Measurements from ENCODE around the gene SLC5A3.

The SLC5A3 gene

DNA sequence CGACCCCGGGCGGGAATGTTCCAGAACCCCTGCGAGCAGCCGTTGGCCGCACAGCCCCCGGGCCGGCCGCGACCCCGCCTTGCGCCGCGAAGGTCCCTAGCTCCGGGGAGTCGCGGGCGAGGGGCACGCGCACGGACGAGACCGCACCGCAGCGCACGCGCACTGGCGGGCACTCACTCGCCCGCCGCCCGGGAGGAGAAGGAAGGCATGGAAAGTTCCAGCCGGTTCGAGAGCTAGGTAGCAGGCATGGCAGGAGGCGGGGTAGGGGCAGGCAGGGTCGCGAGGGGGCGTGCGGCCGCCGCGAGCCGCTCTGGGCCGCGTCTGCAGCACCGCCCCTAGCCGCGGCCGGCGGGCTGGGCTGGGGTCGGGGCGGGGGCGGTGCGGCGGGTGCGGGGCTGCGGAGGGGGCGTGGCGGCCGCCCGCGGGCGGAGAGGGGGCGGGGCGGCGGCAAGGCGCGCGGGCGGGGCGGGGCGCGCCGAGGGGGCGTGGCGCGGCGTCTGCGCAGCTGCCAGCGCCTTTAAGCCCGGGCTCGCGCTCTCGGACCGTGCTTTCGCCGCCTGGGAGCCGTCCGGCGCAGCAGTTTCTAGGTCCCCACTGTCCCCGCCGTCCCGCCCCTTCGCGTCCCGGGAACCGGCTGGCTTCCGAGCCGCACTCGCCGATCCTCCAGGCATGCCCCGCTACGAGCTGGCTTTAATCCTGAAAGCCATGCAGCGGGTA is at the start of gene SLC5A3, which contains the start of gene MRPS6:
TSS of gene SLC5A3 (plus strand) at position 547 of the 717 bp plus-strand sequence. CDS start 21,621 bp downstream, outside the sequence.
TSS of gene MRPS6 (plus strand) at position 547 of the 717 bp plus-strand sequence. CDS start at position 670, 123 bp downstream.
- peak; percentile 83 to 86 for DNase-seq

DNA sequence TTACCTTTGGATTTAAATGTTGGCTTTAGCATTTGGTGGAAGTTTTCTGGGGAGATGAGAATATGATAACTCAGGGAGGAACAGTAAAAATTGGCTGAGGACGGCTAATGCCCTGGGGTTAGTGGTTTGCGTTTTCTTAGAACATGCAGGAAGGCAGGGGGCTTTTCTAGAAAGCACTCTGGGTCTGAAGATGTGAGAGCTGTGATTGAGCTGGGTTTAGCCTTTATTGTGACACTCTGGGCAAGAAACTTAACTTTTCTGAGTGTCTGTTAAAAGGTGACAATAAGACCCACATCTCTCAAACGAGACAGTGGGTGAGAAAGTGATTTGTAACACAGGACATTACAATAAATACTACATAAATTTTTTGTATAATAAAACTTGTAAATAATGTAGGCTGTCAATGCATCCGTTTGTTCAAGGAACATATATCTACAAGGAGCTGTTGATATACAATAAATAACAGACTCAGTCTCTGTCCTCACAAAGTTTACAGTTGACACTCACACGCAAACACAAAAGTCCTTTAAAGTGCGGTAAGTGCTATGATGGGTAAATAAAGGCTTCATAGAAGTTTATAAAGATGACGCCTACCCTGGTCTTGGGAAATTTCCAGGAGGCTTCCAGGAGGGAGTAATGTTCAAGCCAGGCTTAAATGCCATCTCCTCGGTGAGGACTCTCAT is 49.5 kb upstream of the SLC5A3 start:
- no peak for DNase-seq

DNA sequence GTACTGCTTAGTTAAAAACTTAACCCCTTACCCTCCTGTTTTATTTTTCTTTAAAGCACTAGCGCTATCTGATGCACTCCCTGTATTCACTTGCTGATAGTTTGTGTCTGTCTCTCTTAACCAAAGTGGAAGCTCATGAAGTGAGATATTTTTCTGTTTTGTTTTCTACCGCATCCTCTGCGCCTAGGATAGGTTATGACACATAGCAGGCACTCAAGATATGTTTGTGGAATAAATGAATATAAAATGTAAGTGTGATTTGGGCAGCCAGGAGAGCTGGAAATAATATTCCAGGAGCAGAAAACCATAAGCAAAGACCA is 49.0 kb upstream of the SLC5A3 start:
- no peak for DNase-seq

DNA sequence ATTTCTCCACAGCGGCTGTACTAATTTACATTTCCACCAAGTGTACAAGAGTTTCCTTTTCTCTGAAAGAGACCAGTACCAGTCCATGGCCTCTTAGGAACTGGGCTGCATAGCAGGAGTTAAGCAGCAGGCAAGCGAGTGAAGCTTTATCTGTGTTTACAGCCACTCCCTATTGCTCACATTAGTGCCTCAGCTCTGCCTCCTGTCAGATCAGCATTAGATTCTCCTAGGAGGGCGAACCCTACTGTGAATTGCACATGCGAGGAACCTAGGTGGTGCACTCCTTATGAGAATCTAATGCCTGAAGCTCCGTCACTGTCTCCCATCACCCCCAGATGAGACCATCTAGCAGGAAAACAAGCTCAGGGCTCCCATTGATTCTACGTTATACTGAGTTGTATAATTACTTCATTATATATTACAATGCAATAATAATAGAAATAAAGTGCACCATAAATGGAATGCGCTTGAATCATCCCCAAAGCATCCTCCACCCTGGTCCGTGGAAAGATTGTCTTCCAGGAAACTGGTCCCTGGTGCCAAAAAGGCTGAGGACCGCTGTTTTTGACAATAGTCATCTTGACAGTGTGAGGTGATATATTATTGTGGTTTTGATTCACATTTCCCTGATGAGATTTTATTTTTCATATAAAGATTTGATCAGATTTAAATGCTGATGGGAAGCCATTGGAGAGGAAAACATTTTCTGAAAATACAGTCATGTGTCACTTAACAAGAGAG is 45.5 kb upstream of the SLC5A3 start:
- no peak for DNase-seq

GRCh38 chr21:34029743-34030528 is 43.4 kb upstream of the SLC5A3 start:
- peak; percentile 62 for DNase-seq

DNA sequence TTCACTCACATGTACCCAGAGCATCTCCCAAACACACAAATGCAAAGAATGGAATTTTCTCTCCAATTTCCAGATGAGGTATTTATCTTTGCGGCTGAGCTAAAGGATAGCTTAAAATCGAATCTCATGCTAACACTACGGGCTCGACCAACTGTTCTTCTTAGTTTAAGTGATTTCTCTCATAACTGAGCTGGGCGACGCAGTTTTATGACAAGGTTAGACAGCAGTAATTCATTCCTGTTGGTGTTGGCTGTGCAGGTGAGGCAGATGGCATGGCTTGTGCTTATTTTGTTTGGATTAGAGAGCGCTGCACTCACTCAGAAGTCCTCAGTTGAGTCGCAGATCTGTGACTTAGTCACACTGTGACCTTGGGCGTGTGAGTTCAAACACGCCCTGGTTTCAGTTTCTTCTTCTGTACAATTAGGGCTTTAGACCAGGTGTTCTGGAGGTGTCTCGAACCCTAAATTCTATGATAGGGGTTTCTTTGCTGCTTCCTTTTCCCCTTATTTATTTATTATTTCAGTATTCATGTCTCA is 41.5 kb upstream of the SLC5A3 start:
- DNase-seq: no peak

DNA sequence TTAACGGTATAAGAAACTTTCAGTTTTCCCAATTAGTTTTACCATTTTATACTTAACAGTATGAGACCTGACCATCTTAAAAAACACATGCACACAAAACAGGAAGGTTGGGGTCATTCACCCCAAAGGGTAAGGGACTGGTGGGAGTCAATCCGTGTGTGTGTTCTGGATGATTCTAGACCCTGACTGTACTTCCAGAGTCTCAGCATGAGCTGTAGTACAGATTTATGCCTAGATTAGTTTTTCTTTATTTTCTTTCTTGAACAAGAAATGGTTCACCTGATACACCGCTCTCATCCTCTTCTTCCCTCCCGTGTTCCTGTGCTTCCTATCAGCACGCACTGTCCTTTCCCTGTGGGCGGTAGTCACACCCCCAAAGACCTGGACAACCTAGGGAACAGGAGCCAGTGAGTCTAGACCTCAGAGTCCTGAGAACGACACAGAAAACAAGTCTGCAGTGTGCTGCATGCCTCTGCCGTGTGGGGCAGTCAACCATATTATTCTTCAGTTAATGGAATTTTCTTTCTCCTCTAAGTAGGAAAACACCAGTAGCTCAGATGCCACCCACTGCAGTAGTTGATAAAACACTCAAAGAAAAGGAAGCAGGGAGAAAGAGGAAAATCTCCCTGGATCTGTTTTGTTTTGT is 38.9 kb upstream of the SLC5A3 start:
- DNase-seq: no peak

DNA sequence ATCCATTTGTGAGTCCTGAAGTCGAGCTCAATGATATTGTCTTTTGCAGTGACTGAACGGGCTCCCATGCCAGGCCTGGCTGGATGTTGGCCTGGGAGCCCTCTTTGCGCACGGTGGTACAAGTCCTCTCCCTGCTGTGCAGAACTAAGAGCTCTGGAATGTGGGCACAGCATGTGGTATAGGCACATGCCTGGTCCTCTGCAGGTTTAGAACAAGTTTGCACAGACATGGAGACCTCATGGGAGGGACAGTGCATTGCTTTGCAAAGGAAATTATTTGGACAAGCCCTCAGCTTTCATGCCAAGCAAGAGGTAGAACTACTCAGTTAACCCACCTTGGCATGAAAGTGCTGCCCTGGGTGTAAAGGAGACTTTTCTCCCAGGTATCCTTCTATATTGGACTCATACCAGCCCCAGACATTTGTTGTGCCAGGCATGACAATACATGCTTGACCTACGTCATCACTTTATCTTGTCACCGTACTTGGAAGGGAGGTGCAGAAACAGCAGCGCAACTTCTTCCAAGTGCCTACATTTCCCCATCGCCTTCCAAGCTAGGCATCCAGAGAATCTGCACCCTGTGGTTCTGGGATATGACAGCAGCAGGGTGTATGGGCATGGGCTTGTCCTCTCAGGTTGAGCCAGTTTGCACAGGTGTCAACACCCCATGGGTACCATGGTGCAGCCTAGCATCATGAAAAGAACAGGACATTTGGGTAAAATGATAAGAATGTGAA is 37.6 kb upstream of the SLC5A3 start:
- DNase-seq: no peak

GRCh38 chr21:34037009-34037795 is 36.2 kb upstream of the SLC5A3 start:
- peak in 1 of 2 donors; percentile 17 for DNase-seq

DNA sequence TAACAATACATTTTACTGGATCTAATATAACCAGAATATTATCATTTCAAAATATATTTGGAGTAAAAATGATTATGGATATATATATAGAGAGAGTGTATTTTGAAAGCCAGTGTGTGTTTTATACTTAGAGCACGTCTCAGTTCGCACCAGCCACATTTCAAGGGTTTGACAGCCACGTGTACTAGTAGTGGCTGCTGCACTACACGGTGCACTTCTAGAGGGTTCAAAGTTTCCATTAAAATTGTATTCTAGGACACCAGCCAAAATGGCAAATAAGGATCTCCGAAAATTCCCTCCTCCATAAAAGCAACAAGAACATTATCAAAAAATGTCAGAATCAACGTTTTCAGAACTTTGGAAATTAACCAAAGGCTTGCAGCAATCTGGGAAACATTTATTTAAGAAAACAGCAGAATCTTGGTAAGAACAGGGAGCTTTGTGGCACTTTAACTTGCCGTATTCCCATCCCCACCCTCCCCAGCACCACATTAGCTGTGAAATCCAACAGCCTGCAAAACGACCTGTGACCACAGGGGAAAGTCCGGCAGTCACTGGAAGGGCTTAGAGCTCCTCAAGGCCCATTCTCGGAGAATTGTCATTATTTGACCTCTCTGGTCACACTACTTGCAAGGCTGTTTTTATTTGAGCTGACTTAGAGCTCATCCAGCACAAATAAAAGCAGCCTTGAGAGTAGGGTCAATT is 33.5 kb upstream of the SLC5A3 start:
- no peak for DNase-seq

DNA sequence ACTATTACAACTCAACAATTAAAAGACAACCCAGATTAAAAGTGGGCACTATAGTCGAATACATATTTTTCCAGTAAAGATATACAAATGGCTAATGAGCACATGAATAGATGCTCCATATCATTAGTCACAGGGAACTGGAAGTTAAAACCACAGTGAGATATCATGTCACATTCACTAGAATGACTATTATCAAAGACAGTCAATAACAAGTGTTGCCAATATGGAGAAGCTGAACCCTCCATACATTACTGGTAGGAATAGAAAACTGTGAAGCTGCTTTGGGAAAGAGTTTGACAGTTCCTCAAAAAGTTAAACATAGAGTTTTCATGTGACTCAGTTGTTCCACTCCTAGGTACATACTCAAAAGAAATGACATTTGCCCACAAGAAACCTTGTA is 30.6 kb upstream of the SLC5A3 start:
- DNase-seq: no peak

DNA sequence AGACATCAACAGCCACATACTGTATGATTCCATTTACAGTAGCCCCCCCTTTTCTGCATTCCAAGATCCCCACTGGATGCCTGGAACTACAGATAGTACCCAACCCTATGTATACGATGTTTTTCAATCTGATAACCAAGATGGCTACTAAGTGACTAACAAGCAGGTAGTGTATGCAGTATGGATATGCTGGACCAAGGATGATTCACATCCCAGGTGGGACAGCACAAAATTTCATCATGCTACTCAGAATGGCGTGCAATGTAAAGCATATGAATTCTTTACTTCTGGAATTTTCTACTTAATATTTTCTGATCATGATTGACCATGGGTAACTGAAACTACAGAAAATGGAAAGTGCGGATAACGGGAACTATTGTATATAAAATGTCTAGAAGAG is 30.0 kb upstream of the SLC5A3 start:
- DNase-seq: no peak

DNA sequence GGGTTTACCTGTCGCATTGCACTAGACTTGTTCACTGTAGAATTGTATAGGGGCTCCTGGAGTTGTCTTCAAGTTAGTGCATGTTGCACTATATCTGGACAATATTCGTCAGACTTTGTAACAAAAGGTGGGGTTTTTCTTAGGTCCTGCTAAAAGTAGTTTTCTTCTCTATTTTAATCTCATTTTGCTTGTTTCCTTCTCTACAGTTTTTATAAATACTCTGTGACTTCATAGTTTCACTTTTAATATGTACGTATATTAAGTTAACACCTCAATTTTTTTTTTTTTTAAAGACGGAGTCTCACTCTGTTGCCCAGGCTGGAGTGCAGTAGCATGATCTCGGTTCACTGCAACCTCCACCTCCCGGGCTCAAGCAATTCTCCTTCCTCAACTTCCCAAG is 26.5 kb upstream of the SLC5A3 start:
- DNase-seq: no peak

DNA sequence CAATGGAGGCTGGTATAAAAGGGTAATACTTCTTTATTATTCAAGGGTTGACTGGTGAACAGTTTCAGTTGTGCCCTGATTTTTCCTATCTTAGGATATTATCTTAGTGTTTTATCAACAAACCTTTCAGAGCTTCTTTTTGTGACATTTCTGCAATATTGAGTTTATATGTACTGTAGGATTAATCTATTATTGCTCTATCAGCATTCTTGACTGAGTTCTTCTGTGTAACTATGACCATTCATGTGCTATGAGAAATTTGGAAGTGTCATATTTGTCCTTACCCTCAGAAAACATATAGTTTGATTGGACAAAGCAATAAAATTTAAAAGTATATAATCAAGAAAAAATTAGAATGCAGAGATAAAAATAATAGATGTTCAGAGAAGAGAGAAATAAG is 25.5 kb upstream of the SLC5A3 start:
- no peak for DNase-seq

DNA sequence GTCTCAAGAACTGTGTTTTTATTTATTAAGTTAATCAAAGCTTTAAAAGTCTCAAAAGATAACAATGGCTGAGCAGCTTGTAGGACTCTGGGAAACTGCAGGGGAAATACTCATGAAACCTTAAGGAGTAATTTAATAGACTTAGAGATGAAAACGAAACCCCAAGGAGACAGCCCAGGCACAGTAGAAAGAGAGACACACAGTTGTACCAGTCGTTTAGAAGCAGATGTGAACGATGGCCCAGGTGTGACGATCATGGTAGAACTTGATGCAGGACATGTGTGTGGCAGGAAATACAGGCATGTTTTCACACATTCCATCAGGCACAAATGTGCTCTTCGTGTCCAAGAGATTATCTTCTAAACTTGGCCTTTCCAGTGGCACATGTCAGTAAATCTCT is 21.2 kb upstream of the SLC5A3 start:
- no peak for DNase-seq

DNA sequence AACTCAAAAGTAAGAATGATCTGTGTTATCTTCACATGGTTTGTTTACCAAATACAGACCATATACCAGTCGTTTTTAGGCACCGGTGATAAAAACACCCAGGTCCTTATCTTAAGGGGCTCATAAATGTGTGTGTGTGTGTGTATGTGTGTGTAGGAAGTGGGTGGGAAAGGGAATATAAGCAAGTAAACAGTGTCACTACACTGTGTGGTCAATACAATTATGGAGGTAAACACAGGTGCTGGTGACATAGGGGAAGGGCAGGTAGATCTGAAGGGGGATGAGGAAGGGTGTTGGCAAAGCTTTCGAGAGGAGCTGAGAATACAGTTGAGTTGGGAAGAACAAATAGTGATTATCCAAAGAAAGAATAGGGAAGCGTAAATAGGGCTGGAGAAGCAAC is 19.1 kb upstream of the SLC5A3 start:
- no peak for DNase-seq

GRCh38 chr21:34055615-34056014 is 17.8 kb upstream of the SLC5A3 start:
- DNase-seq: peak; percentile 22 to 55

- DNase-seq: no peak
Measured at GRCh38 chr21:34061983-34062382, 11.4 kb upstream of the SLC5A3 start.

DNA sequence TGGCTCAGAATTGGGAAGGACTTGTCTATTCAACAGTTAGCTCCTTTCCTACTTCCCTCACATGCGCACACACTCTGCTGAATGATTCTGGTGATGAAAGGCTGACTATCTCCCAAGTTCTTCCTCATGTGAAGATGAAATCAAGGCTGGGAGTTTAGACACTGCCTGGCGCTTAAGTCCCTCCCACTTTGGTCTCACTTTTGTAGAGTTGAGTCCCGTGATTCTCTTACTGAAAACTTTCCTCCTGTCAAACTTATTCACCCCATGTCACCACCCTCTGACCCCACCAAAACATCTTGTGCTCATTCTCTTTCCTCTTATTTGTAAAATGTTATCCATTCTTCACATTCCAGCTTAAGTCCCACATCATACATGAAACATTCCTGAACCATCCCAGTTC is 8.4 kb upstream of the SLC5A3 start:
- peak; percentile 59 to 82 for DNase-seq

DNA sequence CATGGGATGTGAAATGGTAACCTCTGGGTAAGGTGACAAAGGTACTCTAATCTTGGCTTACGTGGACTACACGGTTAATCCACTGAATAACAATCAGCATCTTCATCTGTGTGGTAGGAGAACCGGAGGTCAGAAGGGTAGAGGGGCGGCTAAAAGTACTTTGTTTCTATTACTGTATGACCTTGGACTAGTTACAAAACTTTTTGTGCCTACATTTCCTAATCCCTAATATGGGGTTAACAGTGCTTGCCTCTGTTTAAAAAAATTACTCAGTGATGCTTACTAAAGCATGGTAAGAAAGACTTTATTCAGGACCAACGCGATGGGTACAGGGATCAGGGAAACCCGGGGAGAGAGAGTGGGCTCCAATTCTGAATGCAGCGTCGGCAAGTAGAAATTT is 1.7 kb upstream of the SLC5A3 start:
- no peak for DNase-seq
